K562 (cell line): ENCODE results near the gene UBXN11. TPM values are rescaled to one million over a fixed set of nuclear protein-coding genes. Genes with fewer than 3 reads are reported as not detected.

Experiments used
- ADNP ChIP-seq: fragments of 200-800 bp; sonication (Bioruptor generic); IDR thresholded peaks from 2 replicates; pipeline ENCODE4 v1.6.1; 2016; ENCODE audit warnings: missing genetic modification characterization, missing compliant biosample characterization
- ARID1B ChIP-seq: fragments of 450-650 bp; IDR thresholded peaks from 2 replicates; pipeline ENCODE4 v1.6.1; 2016; ENCODE audit warnings: antibody characterized with exemption, mild to moderate bottlenecking, inconsistent platforms
- CAMTA2 ChIP-seq: fragments of 250-450 bp; sonication (Bioruptor Pico); conservative IDR thresholded peaks from 2 replicates; pipeline ENCODE4 v1.5.1; 2022
- CTCF ChIP-seq, 3 experiments: IDR thresholded peaks in 2 of 3; conservative IDR thresholded peaks in 1 of 3; 2 replicates each; pipeline ENCODE4 v1.5.1; 2011 to 2012; ENCODE audit warnings: low read length in 3 of 3, mild to moderate bottlenecking in 3 of 3, control low read depth in 2 of 3, improper control_type of control experiment in 1 of 3, inconsistent platforms in 1 of 3, low read depth in 1 of 3, mixed read lengths in 1 of 3, moderate library complexity in 1 of 3; ENCODE audit not compliant: insufficient read depth in 2 of 3
- EWSR1 ChIP-seq: fragments of 450-650 bp; IDR thresholded peaks from 2 replicates; pipeline ENCODE4 v1.6.1; 2018; ENCODE audit warnings: borderline replicate concordance, mild to moderate bottlenecking, low read depth, moderate library complexity; ENCODE audit not compliant: partially characterized antibody
- HMGN3 ChIP-seq: IDR thresholded peaks from 2 replicates; pipeline ENCODE4 v1.6.1; 2011; ENCODE audit warnings: borderline replicate concordance, low read depth, mild to moderate bottlenecking, mixed read lengths, low read length; ENCODE audit not compliant: insufficient read length; ENCODE audit errors: extremely low read depth
- MTF1 ChIP-seq: fragments of 250-450 bp; sonication (Bioruptor Pico); IDR thresholded peaks from 2 replicates; pipeline ENCODE4 v1.9.0; 2021; ENCODE audit warnings: moderate library complexity, mild to moderate bottlenecking, inconsistent platforms, borderline replicate concordance
- MXI1 ChIP-seq: IDR thresholded peaks from 2 replicates; pipeline ENCODE4 v1.6.1; 2011; ENCODE audit warnings: low read depth, mild to moderate bottlenecking, improper control_type of control experiment, low read length
- NFE2L1 ChIP-seq: fragments of 450-650 bp; IDR thresholded peaks from 2 replicates; pipeline ENCODE4 v1.6.1; 2016; ENCODE audit warnings: missing genetic modification characterization, low read depth, mild to moderate bottlenecking, missing compliant biosample characterization, moderate library complexity, borderline replicate concordance
- NFRKB ChIP-seq: fragments of 450-650 bp; IDR thresholded peaks from 2 replicates; pipeline ENCODE4 v1.6.1; 2016; ENCODE audit warnings: low read depth
- NONO ChIP-seq, 2 experiments: fragments of 200-400 bp in 1 of 2; fragments of 450-650 bp in 1 of 2; formaldehyde crosslinking in 1 of 2; IDR thresholded peaks; 2 replicates each; pipeline ENCODE4 v1.6.1; 2017; ENCODE audit warnings: low read depth in 2 of 2, mild to moderate bottlenecking in 2 of 2, moderate library complexity in 2 of 2, low read length in 1 of 2
- SMAD3 ChIP-seq: fragments of 450-650 bp; formaldehyde crosslinking; conservative IDR thresholded peaks from 2 replicates; pipeline ENCODE4 v1.4.0; 2020; ENCODE audit warnings: mild to moderate bottlenecking
- TEAD1 ChIP-seq, 2 experiments: fragments of 450-650 bp in 1 of 2; sonication (generic) in 1 of 2; formaldehyde crosslinking; IDR thresholded peaks; 2 replicates each; pipeline versions ENCODE4 v1.4.0 to v1.8.0; 2020 to 2022; ENCODE audit warnings: mild to moderate bottlenecking in 2 of 2, missing genetic modification reagents in 1 of 2
- U2AF1 ChIP-seq: fragments of 200-400 bp; formaldehyde crosslinking; optimal IDR thresholded peaks from 2 replicates; pipeline ENCODE3; 2017; ENCODE audit warnings: mild to moderate bottlenecking, low read depth, low read length, moderate library complexity
- YY1 ChIP-seq, 3 experiments: IDR thresholded peaks; 2 replicates each; pipeline ENCODE4 v1.6.1; 2011; ENCODE audit warnings: low read length in 2 of 3, mild to moderate bottlenecking in 2 of 3, moderate library complexity in 2 of 3, borderline replicate concordance in 1 of 3, control low read depth in 1 of 3, low read depth in 1 of 3; ENCODE audit not compliant: insufficient read depth in 3 of 3, insufficient replicate concordance in 2 of 3, control insufficient read depth in 1 of 3, insufficient read length in 1 of 3; ENCODE audit errors: extremely low read depth in 1 of 3
- ZBTB34 ChIP-seq: fragments of 250-450 bp; sonication (Bioruptor Pico); IDR thresholded peaks from 2 replicates; pipeline ENCODE4 v1.8.0; 2021; ENCODE audit warnings: mild to moderate bottlenecking, moderate library complexity
- ZFP36 ChIP-seq: fragments of 150-350 bp; IDR thresholded peaks from 2 replicates; pipeline ENCODE4 v1.6.1; 2018; ENCODE audit warnings: low read length, low read depth; ENCODE audit not compliant: partially characterized antibody
- ZNF239 ChIP-seq: fragments of 250-450 bp; sonication (Bioruptor Pico); IDR thresholded peaks from 2 replicates; pipeline ENCODE4 v1.4.0; 2020; ENCODE audit warnings: mild to moderate bottlenecking
- ZNF282 ChIP-seq: sonication (generic); formaldehyde crosslinking; IDR thresholded peaks from 2 replicates; pipeline ENCODE4 v1.8.1; 2023; ENCODE audit warnings: missing genetic modification reagents
- ZNF408 ChIP-seq: fragments of 250-450 bp; sonication (Bioruptor Pico); IDR thresholded peaks from 2 replicates; pipeline ENCODE4 v1.4.0; 2020; ENCODE audit warnings: low read depth, mild to moderate bottlenecking, moderate library complexity
- polyA plus RNA-seq, 8 experiments: library from polyadenylated mRNA; depleted of rRNA in 4 of 8; stranded (reverse) in 5 of 8; unstranded in 3 of 8; fragments of >200 nt; fragmentation: Nextera tagmentation in 2 of 8; fragmentation: Illumina TruSeq in 1 of 8; extraction: Ambion mirVana in 2 of 8; extraction: Trizol in 1 of 8; gene quantifications; 2 replicates each; pipeline versions ENCODE4 v1.2.1 to v1.2.3, GENCODE V29; 2011 to 2014; ENCODE audit warnings: inconsistent platforms in 1 of 8, missing spikeins in 1 of 8
- total RNA-seq, 7 experiments: library from RNA; depleted of rRNA in 6 of 7; stranded (reverse); fragments of >200 nt in 6 of 7; fragmentation: Illumina TruSeq in 2 of 7; extraction: Trizol in 2 of 7; gene quantifications; 2 replicates each; pipeline versions ENCODE4 v1.2.1 to v1.2.3, GENCODE V29; 2011 to 2021; ENCODE audit warnings: low replicate concordance in 1 of 7
- TF ChIP-seq, protein P1 (sequence below): sonication (generic); IDR thresholded peaks from 2 replicates; pipeline ENCODE4 v1.6.1; 2016
- TF ChIP-seq, protein P2 (sequence below): fragments of 250-450 bp; sonication (Bioruptor Pico); IDR thresholded peaks from 2 replicates; pipeline ENCODE4 v1.4.0; 2020

Gene UBXN11
- total and polyA plus RNA-seq, 9 of the 15 experiments (the other 6 are each of a cell fraction or from before 2014, with no cell fraction given) = 0.48 to 34.3 (median 11.3) TPM

DNA sequence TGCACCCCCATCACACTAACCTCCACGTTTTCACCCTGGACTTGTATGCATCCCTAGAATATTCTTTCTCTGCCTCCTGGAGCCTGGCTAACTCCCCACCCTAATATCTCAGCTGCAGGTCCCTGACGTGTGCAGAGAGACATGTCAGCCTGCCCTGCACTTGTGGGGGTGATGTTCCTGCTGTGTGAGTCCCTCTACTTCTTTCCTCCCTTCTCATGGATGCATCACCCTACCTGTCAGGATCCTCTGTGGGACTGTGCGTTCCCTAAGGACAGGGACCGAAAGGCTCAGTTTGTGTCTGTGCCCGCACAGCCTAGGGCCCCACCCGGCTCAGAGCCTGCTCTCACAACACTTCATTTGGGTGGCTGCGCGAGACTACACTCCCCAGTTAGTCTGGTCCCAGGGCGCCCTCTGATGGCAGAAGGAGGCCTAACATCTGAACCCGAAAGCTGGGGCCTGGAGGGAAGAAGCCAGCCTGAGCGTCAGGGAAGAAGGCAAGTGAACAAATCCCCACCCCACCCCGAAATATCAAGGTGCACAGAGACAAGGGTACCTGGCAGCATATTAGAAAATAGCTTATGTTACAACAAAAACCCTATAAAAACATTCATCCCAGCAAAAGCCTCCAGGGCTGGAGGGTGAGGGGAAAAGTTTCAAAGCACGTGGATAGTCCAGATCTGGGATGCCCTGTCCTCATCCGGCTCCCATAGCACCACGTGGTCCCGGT, 15.0 kb upstream of the UBXN11 start (continued):
- TF ChIP-seq YY1 (IDR thresholded peaks at IDR 0.05; ENCODE audit: borderline replicate concordance in 1 of 3, control insufficient read depth in 1 of 3, extremely low read depth in 1 of 3, insufficient read depth in 3 of 3, insufficient read length in 1 of 3, insufficient replicate concordance in 2 of 3, low read depth in 1 of 3, low read length in 2 of 3) = peak in 1 of 3 experiments; percentile 33
- TF ChIP-seq MTF1 = no peak
- no peak for TF ChIP-seq ZNF239
- TF ChIP-seq NONO (IDR thresholded peaks at IDR 0.05; ENCODE audit: low read depth in 2 of 2, low read length in 1 of 2) = no peak
- TF ChIP-seq ZNF282 (CRISPR knock-in tag) = no peak
- no peak for TF ChIP-seq ADNP
- no peak for TF ChIP-seq U2AF1
- TF ChIP-seq ZFP36 = peak; percentile 23
- TF ChIP-seq NFE2L1 (tag) = no peak
- TF ChIP-seq CTCF (IDR thresholded peaks at IDR 0.05 in 2 of 3, conservative IDR thresholded peaks at IDR 0.05 in 1 of 3; ENCODE audit: insufficient read depth in 2 of 3, low read depth in 1 of 3, low read length in 3 of 3) = peak; percentile 96 to 98 (median 97)
- TF ChIP-seq EWSR1 = no peak
- TF ChIP-seq, protein P1, sequence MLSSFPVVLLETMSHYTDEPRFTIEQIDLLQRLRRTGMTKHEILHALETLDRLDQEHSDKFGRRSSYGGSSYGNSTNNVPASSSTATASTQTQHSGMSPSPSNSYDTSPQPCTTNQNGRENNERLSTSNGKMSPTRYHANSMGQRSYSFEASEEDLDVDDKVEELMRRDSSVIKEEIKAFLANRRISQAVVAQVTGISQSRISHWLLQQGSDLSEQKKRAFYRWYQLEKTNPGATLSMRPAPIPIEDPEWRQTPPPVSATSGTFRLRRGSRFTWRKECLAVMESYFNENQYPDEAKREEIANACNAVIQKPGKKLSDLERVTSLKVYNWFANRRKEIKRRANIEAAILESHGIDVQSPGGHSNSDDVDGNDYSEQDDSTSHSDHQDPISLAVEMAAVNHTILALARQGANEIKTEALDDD = peak; percentile 19; the same call in 1 of the 2 replicates
- TF ChIP-seq ARID1B = no peak
- no peak for TF ChIP-seq SMAD3
- TF ChIP-seq ZNF408 (CRISPR knock-in tag) = no peak
- TF ChIP-seq ZBTB34 (CRISPR knock-in tag) = no peak
- TF ChIP-seq, protein P2, sequence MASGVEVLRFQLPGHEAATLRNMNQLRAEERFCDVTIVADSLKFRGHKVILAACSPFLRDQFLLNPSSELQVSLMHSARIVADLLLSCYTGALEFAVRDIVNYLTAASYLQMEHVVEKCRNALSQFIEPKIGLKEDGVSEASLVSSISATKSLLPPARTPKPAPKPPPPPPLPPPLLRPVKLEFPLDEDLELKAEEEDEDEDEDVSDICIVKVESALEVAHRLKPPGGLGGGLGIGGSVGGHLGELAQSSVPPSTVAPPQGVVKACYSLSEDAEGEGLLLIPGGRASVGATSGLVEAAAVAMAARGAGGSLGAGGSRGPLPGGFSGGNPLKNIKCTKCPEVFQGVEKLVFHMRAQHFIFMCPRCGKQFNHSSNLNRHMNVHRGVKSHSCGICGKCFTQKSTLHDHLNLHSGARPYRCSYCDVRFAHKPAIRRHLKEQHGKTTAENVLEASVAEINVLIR (CRISPR knock-in tag) = no peak
- no peak for TF ChIP-seq HMGN3
- TF ChIP-seq NFRKB = no peak
- TF ChIP-seq CAMTA2 (CRISPR knock-in tag) = no peak
- TF ChIP-seq TEAD1 (CRISPR knock-in tag; IDR thresholded peaks at IDR 0.05) = no peak
- no peak for TF ChIP-seq MXI1
